Heart left ventricle (tissue), 16 donors: ENCODE results near the gene TMEM11. TPM values are rescaled to one million over a fixed set of nuclear protein-coding genes. Genes with fewer than 3 reads are reported as not detected.

Source experiments
- ATAC-seq, 4 donors: fragments of 200-7000 bp; cut with Tn5 transposase; one replicate each; pipeline ENCODE4 v1.9.1; 2020 to 2022; ENCODE audit warnings: moderate library complexity in 4 of 4, mild to moderate bottlenecking in 3 of 4, moderate number of reproducible peaks in 1 of 4
- DNase-seq, 5 donors: peaks; one replicate each; pipeline ENCODE4 v3.0.0-alpha.2; 2020
- H3K27ac ChIP-seq, 12 donors: fragments of 200-600 bp; sonication (generic) in 4 of 12; one replicate each; pipeline versions ENCODE4 v1.5.0 to v1.8.0; 2016 to 2022; ENCODE audit warnings: mild to moderate bottlenecking in 2 of 12
- H3K27me3 ChIP-seq, 9 donors: fragments of 200-600 bp; sonication (generic) in 2 of 9; one replicate each; pipeline versions ENCODE4 v1.5.1 to v1.8.0; 2016 to 2022; ENCODE audit warnings: mild to moderate bottlenecking in 3 of 9
- H3K36me3 ChIP-seq, 9 donors: fragments of 200-600 bp; sonication (generic) in 2 of 9; one replicate each; pipeline versions ENCODE4 v1.5.0 to v1.8.0; 2018 to 2022; ENCODE audit warnings: mild to moderate bottlenecking in 2 of 9
- H3K4me1 ChIP-seq, 12 donors: fragments of 200-600 bp; sonication (generic) in 4 of 12; one replicate each; pipeline versions ENCODE4 v1.5.0 to v1.8.0; 2016 to 2022; ENCODE audit warnings: mild to moderate bottlenecking in 3 of 12
- H3K4me3 ChIP-seq, 12 donors: fragments of 200-600 bp; sonication (generic) in 4 of 12; one replicate each; pipeline versions ENCODE4 v1.5.0 to v1.8.0; 2017 to 2022; ENCODE audit warnings: mild to moderate bottlenecking in 9 of 12, moderate library complexity in 4 of 12
- H3K9me3 ChIP-seq, 12 donors: fragments of 200-600 bp; sonication (generic) in 4 of 12; one replicate each; pipeline versions ENCODE4 v1.5.0 to v1.8.0; 2016 to 2022; ENCODE audit warnings: mild to moderate bottlenecking in 1 of 12
- CTCF ChIP-seq, 12 donors: fragments of 200-600 bp; sonication (generic) in 4 of 12; IDR thresholded peaks; one replicate each; pipeline versions ENCODE4 v1.5.0 to v1.8.0; 2018 to 2022; ENCODE audit warnings: antibody characterized with exemption in 12 of 12, mild to moderate bottlenecking in 5 of 12
- POLR2A ChIP-seq, 2 donors: fragments of 450-650 bp; IDR thresholded peaks; one replicate each; pipeline ENCODE4 v1.6.1; 2017; ENCODE audit warnings: antibody characterized with exemption in 2 of 2, mild to moderate bottlenecking in 2 of 2, moderate library complexity in 2 of 2
- WGBS, 4 donors: extraction: QIAGEN DNeasy Blood & Tissue Kit in 2 of 4; methylation state at CpG; one replicate each; pipeline versions ENCODE4 v1.1.5 to v1.1.7; 2013 to 2018; 5-methylcytosine and 5-hydroxymethylcytosine counted together
- intact Hi-C, 10 donors: fragments of 100-400 bp; cut with DNase I; formaldehyde crosslinking; loops; one replicate each; pipeline versions ENCODE4 v1.11.1 to v1.14.2; 2022
- polyA plus RNA-seq, 2 donors: library from polyadenylated mRNA; stranded (reverse); fragments of 200-250 nt; gene quantifications; one replicate each; pipeline ENCODE4 v1.2.3, GENCODE V29; 2013
- total RNA-seq, 9 donors: library from RNA; depleted of rRNA in 2 of 9; stranded (reverse); fragments of >200 nt in 2 of 9; fragmentation: NEBNext Ultra II Directional in 3 of 9; extraction: Animal tissue kit (Norgen Biotek cat#: 25700) in 3 of 9; gene quantifications; one replicate each; pipeline versions ENCODE4 v1.1.0 to v1.2.4, GENCODE V29; 2016 to 2023
- donor health status: ischemic (EF 13 %, LVEDD 7.1; RV severe dilation, severe dysfunction).
- donor health status: healthy with polysubstance abuse.
- donor health status: DM: no; HTN: yes; CAD: no.
- donor health status: DM: no; HTN: no; CAD: no.
- donor health status: ischemic (EF 25% LVEDD 6.9; RV normal size, moderate dysfunction).
- donor health status: ischemic (EF 25% LVEDD 5.7; RV mildly dilated, moderate dysfunction).
- donor health status: healthy.
- donor health status: DM: yes; HTN: yes; CAD: no.
- donor health status: ischemic (EF 35%, LVEDD 5.7; RV mildly dilated, moderate dysfunction).
- donor health status: nonischemic (EF 11% LVEDD 7.7; RV severe dilation, severe dysfunction).
- donor health status: DM: yes; HTN: yes; CAD: no.
- donor health status: PGD.
- donor health status: ischemic (EF 29% LVEDD 5.4; RV normal size, mild dysfunction).
- donor health status: nonischemic (EF 23%, LVEDD 6.1; RV moderate dilation, normal function).

The TMEM11 gene
- total and polyA plus RNA-seq, 11 donors, result 23.2 to 59.7 (median 33.0) TPM

- no peaks in the 10 kb centered on the region for H3K36me3 ChIP-seq
- DNase-seq (peak in 1 of 5 donors; percentile 7), ATAC-seq (no peak)
- no peak overlapping the region for H3K4me3 ChIP-seq
- H3K9me3 ChIP-seq, result no peaks in the 10 kb centered on the region
- TF ChIP-seq POLR2A (IDR thresholded peaks at IDR 0.05), result no peak
- TF ChIP-seq CTCF (IDR thresholded peaks at IDR 0.05), result no peak
- intact Hi-C loops, result loop anchor here in 3 of 10 donors (10.0 kb wide), 1 partner anchor 134 kb away; the partner anchor contains the start of gene DHRS7B (in 3 of the 3)
- H3K4me1 ChIP-seq, result peaks cover 0 to 20% (median 5%) of the 10 kb centered on the region in 12 donors
- WGBS, 4 donors, result 91 to 93% (median 92%) methylated on average over 7 of the region's 7 CpGs
- no peaks in the 10 kb centered on the region for H3K27me3 ChIP-seq
- no peak overlapping the region for H3K27ac ChIP-seq
Observed at GRCh38 chr17:21258593-21258992, 44.6 kb upstream of the TMEM11 start.

GRCh38 chr17:21253646-21254441 is 39.9 kb upstream of the TMEM11 start:
- Histone ChIP-seq H3K4me1 (peaks cover 0 to 46% (median 33%) of the 10 kb centered on the region in 12 donors), H3K36me3 (no peaks in the 10 kb centered on the region), H3K9me3 (no peaks in the 10 kb centered on the region), H3K4me3 (peak overlapping the region; percentile 6 to 91 (median 63)), H3K27ac (peak overlapping the region; percentile 4 to 87 (median 72)), H3K27me3 (no peaks in the 10 kb centered on the region)
- intact Hi-C loops, result loop anchor here in 7 of 10 donors (2.0 to 10.0 kb wide), 4 partner anchors 39 to 129 kb away; partner anchors contain the start of genes DHRS7B (in 5 of the 7) and TMEM11 (in 4 of the 7)
- ATAC-seq (no peak), DNase-seq (no peak)
- TF ChIP-seq POLR2A (IDR thresholded peaks at IDR 0.05) (no peak), CTCF (IDR thresholded peaks at IDR 0.05) (no peak)
- WGBS, 4 donors, result 42 to 48% (median 45%) methylated on average over 14 to 15 of the region's 15 CpGs

GRCh38 chr17:21252796-21253645 is 39.1 kb upstream of the TMEM11 start, which contains the start of gene NATD1:
Gene NATD1 (minus strand): TSS chr17:21253410. CDS start chr17:21253264, 146 bp downstream.
- peak; percentile 86 to 94 (median 91) for DNase-seq

More at GRCh38 chr17:21252796-21253645, 39.1 kb upstream of the TMEM11 start, which contains the start of gene NATD1:
- Histone ChIP-seq H3K9me3 (no peaks in the 10 kb centered on the region), H3K4me1 (peaks cover 0 to 53% (median 38%) of the 10 kb centered on the region in 12 donors), H3K4me3 (peak within 1 kb of the TSS; percentile 39 to 91 (median 64)), H3K27me3 (no peaks in the 10 kb centered on the region), H3K36me3 (no peaks in the 10 kb centered on the region), H3K27ac (peak within 1 kb of the TSS; percentile 23 to 87 (median 72))
- intact Hi-C loops, result loop anchor here in 7 of 10 donors (2.0 to 10.0 kb wide), 4 partner anchors 38 to 128 kb away; partner anchors contain the start of genes DHRS7B (in 5 of the 7) and TMEM11 (in 4 of the 7)
- peak; percentile 64 to 89 (median 78) for ATAC-seq
- no peak for TF ChIP-seq CTCF (IDR thresholded peaks at IDR 0.05)
- peak in 1 of 2 donors; percentile 50 for TF ChIP-seq POLR2A (IDR thresholded peaks at IDR 0.05)
- WGBS, 4 donors, result 0 to 1% (median 0%) methylated on average over 45 to 117 of the region's 117 CpGs
